Lung (tissue), 12 donors: ENCODE measurements around the gene CAMK2D. TPM values are rescaled to one million over a fixed set of nuclear protein-coding genes. Genes with fewer than 3 reads are reported as not detected.

Experiments
- ATAC-seq: fragments of 200-7000 bp; cut with Tn5 transposase; one replicate; pipeline ENCODE4 v1.9.1; 2020; ENCODE audit warnings: moderate number of reproducible peaks; ENCODE audit not compliant: insufficient read depth, low FRiP score
- DNase-seq, 3 donors: peaks; one replicate each; pipeline ENCODE4 v3.0.0-alpha.2; 2013 to 2017
- H3K27ac ChIP-seq, 2 donors: one replicate each; pipeline ENCODE4 v1.5.1; 2013; ENCODE audit warnings: mild to moderate bottlenecking in 2 of 2, moderate library complexity in 2 of 2, control low read depth in 1 of 2, inconsistent platforms in 1 of 2, low read depth in 1 of 2, low read length in 1 of 2
- H3K27me3 ChIP-seq, 3 donors: one replicate each; pipeline ENCODE4 v1.5.1; 2013; ENCODE audit warnings: low read length in 2 of 3; ENCODE audit not compliant: control insufficient read depth in 3 of 3, insufficient read depth in 3 of 3
- H3K36me3 ChIP-seq, 4 donors: one replicate each; pipeline ENCODE4 v1.5.1; 2013; ENCODE audit warnings: low read length in 4 of 4, mild to moderate bottlenecking in 1 of 4, moderate library complexity in 1 of 4; ENCODE audit not compliant: control insufficient read depth in 4 of 4, insufficient read depth in 4 of 4
- H3K4me1 ChIP-seq, 5 donors: one replicate each; pipeline ENCODE4 v1.5.1; 2013; ENCODE audit warnings: low read length in 5 of 5, mild to moderate bottlenecking in 2 of 5, moderate library complexity in 1 of 5; ENCODE audit not compliant: control insufficient read depth in 5 of 5, insufficient read depth in 5 of 5
- H3K4me3 ChIP-seq: one replicate; pipeline ENCODE4 v1.5.1; 2013; ENCODE audit warnings: mild to moderate bottlenecking, control low read depth, moderate library complexity
- H3K9ac ChIP-seq, 2 donors: one replicate each; pipeline ENCODE4 v1.5.1; 2013; ENCODE audit warnings: low read length in 2 of 2, control low read depth in 1 of 2; ENCODE audit not compliant: insufficient read depth in 1 of 2
- H3K9me3 ChIP-seq, 4 donors: one replicate each; pipeline ENCODE4 v1.5.1; 2013; ENCODE audit warnings: low read length in 3 of 4, mild to moderate bottlenecking in 1 of 4, moderate library complexity in 1 of 4; ENCODE audit not compliant: control insufficient read depth in 4 of 4, insufficient read depth in 3 of 4
- CTCF ChIP-seq: IDR thresholded peaks from 2 replicates; pipeline ENCODE4 v1.5.1; 2012; ENCODE audit warnings: mild to moderate bottlenecking; ENCODE audit errors: control extremely low read depth, extremely low read depth
- WGBS, 2 donors: extraction: QIAGEN DNeasy Blood & Tissue Kit; methylation state at CpG; one replicate each; pipeline ENCODE4 v1.1.7; 2013; 5-methylcytosine and 5-hydroxymethylcytosine counted together
- polyA plus RNA-seq, 2 donors: library from polyadenylated mRNA; stranded (reverse); fragments of 200-250 nt; gene quantifications; one replicate each; pipeline ENCODE4 v1.2.1, GENCODE V29; 2013
- total RNA-seq, 2 donors: library from RNA; depleted of rRNA in 1 of 2; stranded (reverse); fragments of >200 nt in 1 of 2; gene quantifications; one replicate each; pipeline ENCODE4 v1.2.1, GENCODE V29; 2014 to 2021
- donor health status: control.
- donor health status: control.
- donor health status: Bipolar disorder and iron deficiency.
- donor health status: healthy.
- donor health status: DM: yes; HTN: yes; CAD: no.

The CAMK2D gene
- total and polyA plus RNA-seq, 4 donors: 11.9 to 98.2 (median 36.6) TPM

DNA sequence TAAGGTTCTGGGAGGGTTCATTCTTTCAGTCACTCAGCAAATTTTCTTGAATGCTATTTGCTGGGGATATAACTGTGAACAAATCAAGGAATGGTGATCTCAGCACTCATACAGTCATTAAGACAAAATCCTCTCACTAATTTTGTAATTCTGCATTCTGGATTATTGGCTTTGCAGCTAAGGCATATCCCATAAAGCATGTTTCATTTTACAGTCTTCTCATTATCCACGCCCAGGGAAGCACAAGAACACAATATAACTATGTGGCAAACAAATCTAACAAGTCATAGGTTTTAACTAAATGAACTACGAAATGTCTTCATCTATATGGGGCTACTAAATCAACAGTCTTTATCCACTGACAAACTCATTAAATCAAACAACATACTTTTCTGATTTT lies 139.9 kb downstream of the CAMK2D start:
- TF ChIP-seq CTCF: no peak
- Histone ChIP-seq H3K4me1 (peaks cover 0 to 7% (median 4%) of the 10 kb centered on the region in 5 donors), H3K27ac (no peak overlapping the region), H3K27me3 (no peaks in the 10 kb centered on the region), H3K36me3 (no peaks in the 10 kb centered on the region), H3K4me3 (no peak overlapping the region), H3K9ac (no peak overlapping the region), H3K9me3 (no peaks in the 10 kb centered on the region)
- ATAC-seq: no peak
- no peak for DNase-seq
- WGBS, 2 donors: 93 to 96% methylated on average over 2 of the region's 2 CpGs

DNA sequence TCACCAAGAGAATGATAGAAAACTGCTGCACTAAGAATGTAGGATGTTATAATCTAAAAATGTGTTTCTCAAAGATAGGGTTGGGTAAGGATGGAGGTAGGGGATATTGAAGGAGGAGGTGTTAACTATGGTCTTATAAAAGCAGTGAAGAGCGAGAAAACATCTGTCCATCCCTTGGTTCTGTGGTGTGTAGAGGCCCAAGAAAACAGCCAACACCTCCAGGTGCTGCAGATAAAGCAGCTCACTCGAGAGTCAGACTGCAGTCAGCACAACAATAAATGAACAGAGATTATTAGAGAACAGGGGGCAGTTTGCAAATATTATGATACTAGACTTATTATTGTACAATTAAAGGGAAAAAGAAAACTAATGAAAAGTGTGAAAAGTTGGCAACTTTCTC lies 141.5 kb downstream of the CAMK2D start:
- H3K4me1 ChIP-seq: peaks cover 0 to 7% (median 4%) of the 10 kb centered on the region in 5 donors
- WGBS, 2 donors: 91 to 94% methylated on average over 2 of the region's 2 CpGs
- no peak overlapping the region for H3K9ac ChIP-seq
- no peak overlapping the region for H3K4me3 ChIP-seq
- H3K36me3 ChIP-seq: no peaks in the 10 kb centered on the region
- H3K27ac ChIP-seq: no peak overlapping the region
- H3K27me3 ChIP-seq: no peaks in the 10 kb centered on the region
- DNase-seq: peak in 1 of 3 donors; percentile 14
- TF ChIP-seq CTCF: no peak
- no peaks in the 10 kb centered on the region for H3K9me3 ChIP-seq
- no peak for ATAC-seq

DNA sequence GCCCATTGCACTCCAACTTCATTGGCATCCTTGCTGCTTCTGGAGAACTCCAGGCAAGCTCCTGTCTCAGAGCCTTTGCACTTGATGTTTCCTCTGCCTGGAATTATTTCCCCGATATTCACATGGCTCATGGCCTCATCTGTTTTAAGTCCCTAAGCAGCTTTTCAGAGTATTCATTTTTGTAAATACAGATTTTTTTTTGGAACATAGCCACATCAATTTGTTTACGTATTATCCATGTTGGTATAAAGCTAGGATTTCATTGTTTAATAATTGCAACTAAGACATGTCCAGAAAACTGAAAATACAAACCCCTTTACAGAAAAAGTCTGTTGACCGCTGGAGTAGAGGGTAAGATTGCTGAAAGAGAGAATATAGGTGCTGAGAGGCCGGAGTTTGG lies 142.0 kb downstream of the CAMK2D start:
- no peaks in the 10 kb centered on the region for H3K9me3 ChIP-seq
- H3K4me3 ChIP-seq: no peak overlapping the region
- no peaks in the 10 kb centered on the region for H3K36me3 ChIP-seq
- WGBS, 2 donors: 84 to 86% methylated on average over 4 of the region's 4 CpGs
- TF ChIP-seq CTCF: no peak
- DNase-seq (peak in 2 of 3 donors; percentile 66 to 67), ATAC-seq (no peak)
- H3K4me1 ChIP-seq: peaks cover 0 to 7% (median 4%) of the 10 kb centered on the region in 5 donors
- no peaks in the 10 kb centered on the region for H3K27me3 ChIP-seq
- H3K27ac ChIP-seq: no peak overlapping the region
- H3K9ac ChIP-seq: no peak overlapping the region

DNA sequence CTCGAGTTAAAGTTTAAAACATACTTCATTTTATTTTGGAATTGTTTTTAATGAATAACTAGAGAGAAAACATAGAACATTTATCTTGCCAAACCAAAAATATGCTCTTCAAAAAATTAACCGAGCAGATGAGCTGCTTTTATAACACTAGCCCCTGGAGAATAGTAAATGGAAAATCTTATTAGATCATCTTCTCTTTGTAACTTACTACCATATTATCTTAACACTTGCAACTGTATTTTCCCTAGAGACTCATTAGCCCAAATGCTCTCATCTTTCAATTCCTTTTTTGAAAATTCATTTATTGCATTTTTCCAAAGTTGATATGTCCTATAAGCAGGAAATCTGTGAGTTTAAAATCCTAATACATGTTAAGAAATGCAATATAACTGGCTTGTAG lies 143.3 kb downstream of the CAMK2D start:
- WGBS, 2 donors: 57 to 73% methylated on average over 2 of the region's 2 CpGs
- Histone ChIP-seq H3K9ac (no peak overlapping the region), H3K4me1 (peaks cover 0 to 7% (median 6%) of the 10 kb centered on the region in 5 donors), H3K27me3 (no peaks in the 10 kb centered on the region), H3K27ac (no peak overlapping the region), H3K4me3 (no peak overlapping the region), H3K9me3 (no peaks in the 10 kb centered on the region), H3K36me3 (no peaks in the 10 kb centered on the region)
- ATAC-seq: no peak
- no peak for TF ChIP-seq CTCF
- no peak for DNase-seq
